IMR-90 (cell line): Measurements from ENCODE around the gene GATA6. TPM values are rescaled to one million over a fixed set of nuclear protein-coding genes. Genes with fewer than 3 reads are reported as not detected.

Experiments
- ATAC-seq: fragments of 200-7000 bp; cut with Tn5 transposase; 2 replicates; pipeline ENCODE4 v1.9.1; 2020; ENCODE audit warnings: low read depth, mild to moderate bottlenecking, moderate library complexity
- BruUV-seq: library from RNA; stranded (reverse); fragments of 400-500 nt; replicated peaks from 2 replicates; lab custom pipeline; 2021; lab: Mats Ljungman, UMichigan
- CTCF ChIA-PET: fragments of 300-600 bp; formaldehyde crosslinking; extraction: SDS; loops from one replicate; lab custom pipeline; 2021; ENCODE audit warnings: antibody characterized with exemption; lab: Yijun Ruan, JAX
- POLR2A ChIA-PET: fragments of 300-600 bp; sonication (Branson Sonifier 250); formaldehyde crosslinking; loops from one replicate; lab custom pipeline; 2022; ENCODE audit warnings: antibody characterized with exemption; ENCODE audit not compliant: unreplicated experiment; lab: Charles Lee
- DNase-seq: peaks from one replicate; pipeline ENCODE4 v3.0.0; 2013
- H2AFZ ChIP-seq: replicated peaks from 2 replicates; pipeline ENCODE3; 2013; ENCODE audit warnings: low read length, mild to moderate bottlenecking; ENCODE audit not compliant: poor library complexity
- H2AK5ac ChIP-seq: 2 replicates; pipeline ENCODE4 v1.6.1; 2013; ENCODE audit warnings: low read depth, low read length, inconsistent platforms
- H2AK9ac ChIP-seq: replicated peaks from 2 replicates; pipeline ENCODE3; 2013; ENCODE audit warnings: mild to moderate bottlenecking, low read depth, low read length, moderate library complexity; ENCODE audit not compliant: poor library complexity
- H2BK120ac ChIP-seq: 2 replicates; pipeline ENCODE4 v1.6.1; 2013; ENCODE audit warnings: low read depth, low read length, inconsistent platforms
- H2BK15ac ChIP-seq: 3 replicates; pipeline ENCODE4 v1.6.1; 2013; ENCODE audit warnings: low read depth, low read length, inconsistent platforms
- H2BK20ac ChIP-seq: 2 replicates; pipeline ENCODE4 v1.6.1; 2013; ENCODE audit warnings: low read depth, mild to moderate bottlenecking, inconsistent platforms, low read length, moderate library complexity
- H2BK5ac ChIP-seq: 2 replicates; pipeline ENCODE4 v1.6.1; 2013; ENCODE audit warnings: mild to moderate bottlenecking, low read depth, low read length, inconsistent platforms; ENCODE audit not compliant: poor library complexity, severe bottlenecking
- H3K14ac ChIP-seq: replicated peaks from 2 replicates; pipeline ENCODE4 v1.6.1; 2013; ENCODE audit warnings: low read depth, low read length, inconsistent platforms
- H3K18ac ChIP-seq: 2 replicates; pipeline ENCODE4 v1.6.1; 2013; ENCODE audit warnings: low read depth, low read length, control low read depth
- H3K23ac ChIP-seq: 2 replicates; pipeline ENCODE4 v1.6.1; 2013; ENCODE audit warnings: low read depth, low read length, inconsistent platforms
- H3K27ac ChIP-seq: 2 replicates; pipeline ENCODE4 v1.5.1; 2013; ENCODE audit warnings: mild to moderate bottlenecking, control low read depth, low read length; ENCODE audit not compliant: insufficient read depth
- H3K27me3 ChIP-seq: 2 replicates; pipeline ENCODE4 v1.6.1; 2013; ENCODE audit warnings: low read length; ENCODE audit not compliant: control insufficient read depth, insufficient read depth
- H3K36me3 ChIP-seq: 2 replicates; pipeline ENCODE4 v1.6.1; 2013; ENCODE audit warnings: low read length, mixed read lengths; ENCODE audit not compliant: control insufficient read depth, insufficient read depth
- H3K4ac ChIP-seq: 2 replicates; pipeline ENCODE4 v1.6.1; 2013; ENCODE audit warnings: low read depth, low read length, inconsistent platforms
- H3K4me1 ChIP-seq: 2 replicates; pipeline ENCODE4 v1.6.1; 2013; ENCODE audit warnings: low read length, mixed read lengths; ENCODE audit not compliant: control insufficient read depth, insufficient read depth
- H3K4me2 ChIP-seq: 2 replicates; pipeline ENCODE4 v1.6.1; 2013; ENCODE audit warnings: low read depth, mild to moderate bottlenecking, control low read depth, low read length, moderate library complexity
- H3K4me3 ChIP-seq: 2 replicates; pipeline ENCODE4 v1.5.1; 2013; ENCODE audit warnings: low read depth, mild to moderate bottlenecking, control low read depth, low read length, moderate library complexity; ENCODE audit not compliant: insufficient read depth
- H3K56ac ChIP-seq: 2 replicates; pipeline ENCODE4 v1.6.1; 2013; ENCODE audit warnings: low read length, inconsistent platforms; ENCODE audit not compliant: insufficient read depth; ENCODE audit errors: extremely low read depth
- H3K79me1 ChIP-seq, 2 experiments: 2 replicates each; pipeline ENCODE4 v1.6.1; 2013; ENCODE audit warnings: low read length in 2 of 2, inconsistent platforms in 1 of 2, low read depth in 1 of 2
- H3K9ac ChIP-seq: 2 replicates; pipeline ENCODE4 v1.6.1; 2013; ENCODE audit warnings: low read depth, low read length, control low read depth
- H3K9me1 ChIP-seq: 2 replicates; pipeline ENCODE4 v1.6.1; 2013; ENCODE audit warnings: low read length, inconsistent platforms; ENCODE audit not compliant: insufficient read depth
- H3K9me3 ChIP-seq: 2 replicates; pipeline ENCODE4 v1.6.1; 2013; ENCODE audit warnings: low read length; ENCODE audit not compliant: control insufficient read depth, insufficient read depth
- H4K20me1 ChIP-seq: 2 replicates; pipeline ENCODE4 v1.6.1; 2013; ENCODE audit warnings: low read length, inconsistent platforms; ENCODE audit not compliant: insufficient read depth
- H4K5ac ChIP-seq: 2 replicates; pipeline ENCODE4 v1.6.1; 2013; ENCODE audit warnings: mild to moderate bottlenecking, low read depth, low read length, control low read depth
- H4K8ac ChIP-seq, 2 experiments: 2 replicates each; pipeline ENCODE4 v1.6.1; 2013; ENCODE audit warnings: low read depth in 2 of 2, low read length in 2 of 2, control low read depth in 1 of 2, inconsistent platforms in 1 of 2
- H4K91ac ChIP-seq: 2 replicates; pipeline ENCODE4 v1.6.1; 2013; ENCODE audit warnings: low read depth, low read length, inconsistent platforms; ENCODE audit not compliant: insufficient read depth
- BHLHE40 ChIP-seq: fragments of 150-350 bp; IDR thresholded peaks from 2 replicates; pipeline ENCODE4 v1.6.1; 2016; ENCODE audit warnings: mild to moderate bottlenecking, low read depth, low read length
- CEBPB ChIP-seq: IDR thresholded peaks from 2 replicates; pipeline ENCODE4 v1.6.1; 2012; ENCODE audit warnings: low read depth, low read length, improper control_type of control experiment
- CHD1 ChIP-seq: IDR thresholded peaks from 2 replicates; pipeline ENCODE4 v1.6.1; 2012; ENCODE audit warnings: low read depth, low read length, improper control_type of control experiment
- CTCF ChIP-seq: conservative IDR thresholded peaks from 2 replicates; pipeline ENCODE4 v1.5.1; 2012; ENCODE audit warnings: mild to moderate bottlenecking, low read depth, low read length, improper control_type of control experiment
- ELK1 ChIP-seq: fragments of 150-350 bp; IDR thresholded peaks from 2 replicates; pipeline ENCODE4 v1.6.1; 2016; ENCODE audit warnings: low read depth, mild to moderate bottlenecking, low read length, moderate library complexity, borderline replicate concordance
- FOS ChIP-seq: fragments of 150-350 bp; IDR thresholded peaks from 2 replicates; pipeline ENCODE4 v1.6.1; 2016; ENCODE audit warnings: low read depth, low read length
- MAFK ChIP-seq: IDR thresholded peaks from 2 replicates; pipeline ENCODE4 v1.6.1; 2012; ENCODE audit warnings: low read depth, low read length, improper control_type of control experiment
- MAZ ChIP-seq: IDR thresholded peaks from 2 replicates; pipeline ENCODE4 v1.6.1; 2012; ENCODE audit warnings: low read depth, mild to moderate bottlenecking, low read length, improper control_type of control experiment, moderate library complexity, borderline replicate concordance
- MXI1 ChIP-seq: IDR thresholded peaks from 2 replicates; pipeline ENCODE4 v1.6.1; 2012; ENCODE audit warnings: low read depth, mild to moderate bottlenecking, low read length, moderate library complexity, borderline replicate concordance
- NFE2L2 ChIP-seq: fragments of 150-350 bp; IDR thresholded peaks from 2 replicates; pipeline ENCODE4 v1.6.1; 2016; ENCODE audit warnings: low read depth, mild to moderate bottlenecking, low read length
- POLR2A ChIP-seq: IDR thresholded peaks from 2 replicates; pipeline ENCODE4 v1.6.1; 2012; ENCODE audit warnings: mild to moderate bottlenecking, low read depth, low read length
- RAD21 ChIP-seq: IDR thresholded peaks from 2 replicates; pipeline ENCODE4 v1.6.1; 2012; ENCODE audit warnings: low read length, improper control_type of control experiment
- RCOR1 ChIP-seq: IDR thresholded peaks from 2 replicates; pipeline ENCODE4 v1.6.1; 2012; ENCODE audit warnings: mild to moderate bottlenecking, low read length, improper control_type of control experiment; ENCODE audit not compliant: insufficient replicate concordance
- RFX5 ChIP-seq: IDR thresholded peaks from 2 replicates; pipeline ENCODE4 v1.8.0; 2012; ENCODE audit warnings: low read depth, mild to moderate bottlenecking, low read length, moderate library complexity
- SMC3 ChIP-seq: fragments of 150-350 bp; IDR thresholded peaks from 2 replicates; pipeline ENCODE4 v1.6.1; 2016; ENCODE audit warnings: low read depth, mild to moderate bottlenecking, antibody characterized with exemption, low read length, moderate library complexity
- USF2 ChIP-seq: fragments of 150-350 bp; IDR thresholded peaks from 2 replicates; pipeline ENCODE4 v1.6.1; 2017; ENCODE audit warnings: mild to moderate bottlenecking, antibody characterized with exemption, low read length, low read depth
- WGBS, 2 experiments: methylation state at CpG; one replicate each; pipeline versions ENCODE4 v1.1.5 to v1.1.7; 2013; ENCODE audit warnings: missing lambda C conversion rate in 2 of 2; ENCODE audit not compliant: insufficient read length in 1 of 2; ENCODE audit errors: extremely low coverage in 2 of 2; 5-methylcytosine and 5-hydroxymethylcytosine counted together
- dilution Hi-C: fragments of 300-500 bp; cut with HindIII; formaldehyde crosslinking; loops from one replicate; pipeline ENCODE4 v1.14.3; 2018; ENCODE audit warnings: low sequenced_read_pairs; ENCODE audit not compliant: unreplicated experiment
- in situ Hi-C: fragments of 300-500 bp; cut with MboI; formaldehyde crosslinking; loops from 3 replicates; pipeline ENCODE4 v1.14.3; 2019; ENCODE audit warnings: low sequenced_read_pairs, inconsistent platforms, mixed read lengths
- intact Hi-C: fragments of 100-400 bp; cut with micrococcal nuclease; formaldehyde crosslinking; loops from 2 replicates; pipeline ENCODE4 v1.10.0; 2022
- polyA plus RNA-seq, 3 experiments: library from polyadenylated mRNA; depleted of rRNA; stranded (reverse); fragments of >200 nt; gene quantifications; 2 replicates each; pipeline ENCODE4 v1.2.3, GENCODE V29; 2012; ENCODE audit warnings: low replicate concordance in 1 of 3
- total RNA-seq: library from RNA; depleted of rRNA; stranded (reverse); fragments of >200 nt; gene quantifications from 2 replicates; pipeline ENCODE4 v1.2.3, GENCODE V29; 2012

Gene GATA6
- total and polyA plus RNA-seq, 2 of the 4 experiments (the other 2 are of a cell fraction), result 2.5 to 4.0 TPM

GRCh38 chr18:22185771-22186386, 16.5 kb downstream of the GATA6 start:
- Histone ChIP-seq H2BK5ac (no peak overlapping the region), H2BK120ac (no peak overlapping the region), H3K18ac (no peak overlapping the region), H2AFZ (no peak overlapping the region), H3K9ac (no peak overlapping the region), H4K91ac (no peak overlapping the region; the same call in 1 of the 2 replicates), H2AK9ac (no peak overlapping the region), H4K8ac (no peak overlapping the region), H2BK20ac (no peak overlapping the region), H2AK5ac (peak overlapping the region; percentile 38; the same call in 1 of the 2 replicates), H3K27ac (no peak overlapping the region), H3K56ac (no peak overlapping the region), H3K79me1 (peaks cover 14 to 20% of the 10 kb centered on the region in 2 experiments; a peak in 3 of 4 replicates), H3K23ac (no peak overlapping the region), H3K27me3 (no peaks in the 10 kb centered on the region), H4K5ac (no peak overlapping the region), H2BK15ac (no peak overlapping the region), H3K14ac (no peak overlapping the region), H3K4me1 (peaks cover 13% of the 10 kb centered on the region), H3K9me1 (peaks cover 15% of the 10 kb centered on the region), H3K36me3 (peaks cover 26% of the 10 kb centered on the region), H3K9me3 (no peaks in the 10 kb centered on the region), H3K4me2 (no peak overlapping the region), H4K20me1 (no peaks in the 10 kb centered on the region), H3K4me3 (no peak overlapping the region), H3K4ac (no peak overlapping the region)
- WGBS, 2 experiments, result 88% methylated on average over 3 of the region's 10 CpGs; no CpG with 5 or more reads in 1 of the 2 experiments
- in situ Hi-C loops, result no loop called here
- CTCF ChIA-PET, result no interaction called here
- dilution Hi-C loops, result no loop called here
- POLR2A ChIA-PET, result no interaction called here
- intact Hi-C loops, result no loop called here
- ATAC-seq (no peak), DNase-seq (no peak)
- TF ChIP-seq MAZ (no peak), MAFK (no peak), POLR2A (no peak), SMC3 (no peak), ELK1 (no peak), BHLHE40 (no peak), NFE2L2 (no peak), MXI1 (no peak), RAD21 (no peak), RFX5 (no peak), CHD1 (no peak), FOS (no peak), CEBPB (no peak), CTCF (no peak), USF2 (no peak), RCOR1 (no peak)
- BruUV-seq, result no TSS peak
